ENCODE results near the gene DDX52. TPM values are rescaled to one million over a fixed set of nuclear protein-coding genes. Genes with fewer than 3 reads are reported as not detected.

DDX52 gene
- total RNA-seq, 1 experiment from 2014 or later = 31.9 TPM

GRCh38 chr17:37568350-37569053 is 74.7 kb downstream of the DDX52 start (continued):
- TF ChIP-seq FOXP1 (CRISPR knock-in tag; IDR thresholded peaks at IDR 0.05; ENCODE audit: borderline replicate concordance) (no peak), ZNF396 (CRISPR knock-in tag; IDR thresholded peaks at IDR 0.05; ENCODE audit: borderline replicate concordance) (no peak), ZNF263 (CRISPR knock-in tag; IDR thresholded peaks at IDR 0.05; ENCODE audit: low read depth) (no peak), ZNF121 (CRISPR knock-in tag; IDR thresholded peaks at IDR 0.05) (no peak), CDX4 (CRISPR knock-in tag; IDR thresholded peaks at IDR 0.05; ENCODE audit: borderline replicate concordance) (no peak), SMAD3 (CRISPR knock-in tag; IDR thresholded peaks at IDR 0.05; ENCODE audit: borderline replicate concordance) (no peak)
- TF ChIP-seq, protein P1, sequence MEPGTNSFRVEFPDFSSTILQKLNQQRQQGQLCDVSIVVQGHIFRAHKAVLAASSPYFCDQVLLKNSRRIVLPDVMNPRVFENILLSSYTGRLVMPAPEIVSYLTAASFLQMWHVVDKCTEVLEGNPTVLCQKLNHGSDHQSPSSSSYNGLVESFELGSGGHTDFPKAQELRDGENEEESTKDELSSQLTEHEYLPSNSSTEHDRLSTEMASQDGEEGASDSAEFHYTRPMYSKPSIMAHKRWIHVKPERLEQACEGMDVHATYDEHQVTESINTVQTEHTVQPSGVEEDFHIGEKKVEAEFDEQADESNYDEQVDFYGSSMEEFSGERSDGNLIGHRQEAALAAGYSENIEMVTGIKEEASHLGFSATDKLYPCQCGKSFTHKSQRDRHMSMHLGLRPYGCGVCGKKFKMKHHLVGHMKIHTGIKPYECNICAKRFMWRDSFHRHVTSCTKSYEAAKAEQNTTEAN (CRISPR knock-in tag; IDR thresholded peaks at IDR 0.05) = no peak

DNA sequence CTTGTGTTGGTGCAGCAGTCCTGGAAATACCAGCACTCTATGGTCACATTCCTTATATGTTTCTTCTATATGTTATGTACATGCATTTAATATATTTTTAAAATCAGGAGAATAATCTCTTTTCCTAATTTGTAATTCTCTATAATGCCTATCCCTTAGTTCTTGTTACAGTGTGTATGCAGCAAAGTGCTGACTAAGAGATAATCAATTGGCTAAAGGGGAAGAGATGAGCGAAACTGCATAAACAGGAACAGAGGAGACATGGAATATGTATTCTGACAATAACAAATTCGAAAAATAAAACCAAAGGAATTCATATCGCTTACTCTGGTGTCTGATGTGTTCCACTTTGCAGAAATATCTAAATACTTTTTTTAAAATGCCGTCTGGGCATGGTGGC is 75.7 kb downstream of the DDX52 start:
- Mint-ChIP-seq H3K36me3 (peaks cover 50% of the 10 kb centered on the region), H3K27me3 (ENCODE audit: low read depth) (peaks cover 3% of the 10 kb centered on the region; the same call in 1 of the 2 replicates), H3K4me1 (peaks cover 4% of the 10 kb centered on the region), H3K9me3 (peaks cover 12% of the 10 kb centered on the region), H3K4me3 (no peak overlapping the region), H3K27ac (no peak overlapping the region)
- no peak for DNase-seq (ENCODE audit: low spot score)
- ChIA-PET CTCF (interaction anchor here (2.4 kb wide), 1 partner anchor 40 kb away, joined by 10 read pairs; no protein-coding TSS in a partner anchor), POLR2A (no interaction called here)
- no peak for ATAC-seq
- no peak for TF ChIP-seq FOXP4 (CRISPR knock-in tag; IDR thresholded peaks at IDR 0.05)
- no peak for TF ChIP-seq FOXJ3 (CRISPR knock-in tag; IDR thresholded peaks at IDR 0.05; ENCODE audit: borderline replicate concordance)

- H3K4me1 Mint-ChIP-seq = peaks cover 8% of the 10 kb centered on the region
- ChIA-PET CTCF (interaction anchor here (0.8 kb wide), 1 partner anchor 194 kb away, joined by 3 read pairs; no protein-coding TSS in a partner anchor), POLR2A (no interaction called here)
- H3K4me3 Mint-ChIP-seq = no peak overlapping the region
- H3K27ac Mint-ChIP-seq = no peak overlapping the region
- no peak for ATAC-seq
- H3K9me3 Mint-ChIP-seq = peaks cover 12% of the 10 kb centered on the region
- peaks cover 3% of the 10 kb centered on the region; the same call in 1 of the 2 replicates for H3K27me3 Mint-ChIP-seq (ENCODE audit: low read depth)
- DNase-seq (ENCODE audit: low spot score) = no peak
- H3K36me3 Mint-ChIP-seq = peaks cover 50% of the 10 kb centered on the region
- TF ChIP-seq ZNF317 (CRISPR knock-in tag; IDR thresholded peaks at IDR 0.05; ENCODE audit: borderline replicate concordance, low read depth) (no peak), MYBL2 (CRISPR knock-in tag; IDR thresholded peaks at IDR 0.05) (no peak), NFATC4 (CRISPR knock-in tag; IDR thresholded peaks at IDR 0.05) (no peak), ZNF121 (CRISPR knock-in tag; IDR thresholded peaks at IDR 0.05) (no peak), EMX1 (CRISPR knock-in tag; IDR thresholded peaks at IDR 0.05) (no peak), TEAD1 (CRISPR knock-in tag; IDR thresholded peaks at IDR 0.05) (no peak), NR3C1 (CRISPR knock-in tag; conservative IDR thresholded peaks at IDR 0.05; ENCODE audit: low read depth) (no peak), E2F1 (CRISPR knock-in tag; IDR thresholded peaks at IDR 0.05) (no peak)
- TF ChIP-seq, protein P2, sequence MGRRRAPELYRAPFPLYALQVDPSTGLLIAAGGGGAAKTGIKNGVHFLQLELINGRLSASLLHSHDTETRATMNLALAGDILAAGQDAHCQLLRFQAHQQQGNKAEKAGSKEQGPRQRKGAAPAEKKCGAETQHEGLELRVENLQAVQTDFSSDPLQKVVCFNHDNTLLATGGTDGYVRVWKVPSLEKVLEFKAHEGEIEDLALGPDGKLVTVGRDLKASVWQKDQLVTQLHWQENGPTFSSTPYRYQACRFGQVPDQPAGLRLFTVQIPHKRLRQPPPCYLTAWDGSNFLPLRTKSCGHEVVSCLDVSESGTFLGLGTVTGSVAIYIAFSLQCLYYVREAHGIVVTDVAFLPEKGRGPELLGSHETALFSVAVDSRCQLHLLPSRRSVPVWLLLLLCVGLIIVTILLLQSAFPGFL (CRISPR knock-in tag; IDR thresholded peaks at IDR 0.05; ENCODE audit: borderline replicate concordance) = no peak
- TF ChIP-seq, protein P3, sequence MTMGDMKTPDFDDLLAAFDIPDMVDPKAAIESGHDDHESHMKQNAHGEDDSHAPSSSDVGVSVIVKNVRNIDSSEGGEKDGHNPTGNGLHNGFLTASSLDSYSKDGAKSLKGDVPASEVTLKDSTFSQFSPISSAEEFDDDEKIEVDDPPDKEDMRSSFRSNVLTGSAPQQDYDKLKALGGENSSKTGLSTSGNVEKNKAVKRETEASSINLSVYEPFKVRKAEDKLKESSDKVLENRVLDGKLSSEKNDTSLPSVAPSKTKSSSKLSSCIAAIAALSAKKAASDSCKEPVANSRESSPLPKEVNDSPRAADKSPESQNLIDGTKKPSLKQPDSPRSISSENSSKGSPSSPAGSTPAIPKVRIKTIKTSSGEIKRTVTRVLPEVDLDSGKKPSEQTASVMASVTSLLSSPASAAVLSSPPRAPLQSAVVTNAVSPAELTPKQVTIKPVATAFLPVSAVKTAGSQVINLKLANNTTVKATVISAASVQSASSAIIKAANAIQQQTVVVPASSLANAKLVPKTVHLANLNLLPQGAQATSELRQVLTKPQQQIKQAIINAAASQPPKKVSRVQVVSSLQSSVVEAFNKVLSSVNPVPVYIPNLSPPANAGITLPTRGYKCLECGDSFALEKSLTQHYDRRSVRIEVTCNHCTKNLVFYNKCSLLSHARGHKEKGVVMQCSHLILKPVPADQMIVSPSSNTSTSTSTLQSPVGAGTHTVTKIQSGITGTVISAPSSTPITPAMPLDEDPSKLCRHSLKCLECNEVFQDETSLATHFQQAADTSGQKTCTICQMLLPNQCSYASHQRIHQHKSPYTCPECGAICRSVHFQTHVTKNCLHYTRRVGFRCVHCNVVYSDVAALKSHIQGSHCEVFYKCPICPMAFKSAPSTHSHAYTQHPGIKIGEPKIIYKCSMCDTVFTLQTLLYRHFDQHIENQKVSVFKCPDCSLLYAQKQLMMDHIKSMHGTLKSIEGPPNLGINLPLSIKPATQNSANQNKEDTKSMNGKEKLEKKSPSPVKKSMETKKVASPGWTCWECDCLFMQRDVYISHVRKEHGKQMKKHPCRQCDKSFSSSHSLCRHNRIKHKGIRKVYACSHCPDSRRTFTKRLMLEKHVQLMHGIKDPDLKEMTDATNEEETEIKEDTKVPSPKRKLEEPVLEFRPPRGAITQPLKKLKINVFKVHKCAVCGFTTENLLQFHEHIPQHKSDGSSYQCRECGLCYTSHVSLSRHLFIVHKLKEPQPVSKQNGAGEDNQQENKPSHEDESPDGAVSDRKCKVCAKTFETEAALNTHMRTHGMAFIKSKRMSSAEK (CRISPR knock-in tag; IDR thresholded peaks at IDR 0.05; ENCODE audit: borderline replicate concordance) = no peak
- TF ChIP-seq, protein P4, sequence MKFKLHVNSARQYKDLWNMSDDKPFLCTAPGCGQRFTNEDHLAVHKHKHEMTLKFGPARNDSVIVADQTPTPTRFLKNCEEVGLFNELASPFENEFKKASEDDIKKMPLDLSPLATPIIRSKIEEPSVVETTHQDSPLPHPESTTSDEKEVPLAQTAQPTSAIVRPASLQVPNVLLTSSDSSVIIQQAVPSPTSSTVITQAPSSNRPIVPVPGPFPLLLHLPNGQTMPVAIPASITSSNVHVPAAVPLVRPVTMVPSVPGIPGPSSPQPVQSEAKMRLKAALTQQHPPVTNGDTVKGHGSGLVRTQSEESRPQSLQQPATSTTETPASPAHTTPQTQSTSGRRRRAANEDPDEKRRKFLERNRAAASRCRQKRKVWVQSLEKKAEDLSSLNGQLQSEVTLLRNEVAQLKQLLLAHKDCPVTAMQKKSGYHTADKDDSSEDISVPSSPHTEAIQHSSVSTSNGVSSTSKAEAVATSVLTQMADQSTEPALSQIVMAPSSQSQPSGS (CRISPR knock-in tag; IDR thresholded peaks at IDR 0.05; ENCODE audit: borderline replicate concordance, low read depth) = no peak
Measured at GRCh38 chr17:37567137-37567536, 76.1 kb downstream of the DDX52 start.

Measured in WTC11 (cell line).